K562 (cell line): ENCODE data around the gene ECD. TPM values are rescaled to one million over a fixed set of nuclear protein-coding genes. Genes with fewer than 3 reads are reported as not detected.

Experiments used
- ARID1B ChIP-seq: fragments of 450-650 bp; IDR thresholded peaks from 2 replicates; pipeline ENCODE4 v1.6.1; 2016; ENCODE audit warnings: antibody characterized with exemption, mild to moderate bottlenecking, inconsistent platforms
- MBD2 ChIP-seq: sonication (generic); IDR thresholded peaks from 2 replicates; pipeline ENCODE4 v1.6.1; 2016; ENCODE audit warnings: low read depth, borderline replicate concordance
- NCOA1 ChIP-seq: fragments of 450-650 bp; IDR thresholded peaks from 2 replicates; pipeline ENCODE4 v1.6.1; 2016; ENCODE audit warnings: low read depth
- NEUROD1 ChIP-seq: fragments of 150-350 bp; IDR thresholded peaks from 2 replicates; pipeline ENCODE4 v1.6.1; 2014; ENCODE audit warnings: borderline replicate concordance, low read length, low read depth; ENCODE audit not compliant: partially characterized antibody
- POLR2A ChIP-seq: fragments of 450-650 bp; conservative IDR thresholded peaks from 2 replicates; pipeline ENCODE4 v1.6.1; 2016
- RFX5 ChIP-seq: IDR thresholded peaks from 2 replicates; pipeline ENCODE4 v1.6.1; 2011; ENCODE audit warnings: low read depth, mild to moderate bottlenecking, improper control_type of control experiment, low read length
- RUNX1 ChIP-seq: sonication (generic); IDR thresholded peaks from 2 replicates; pipeline ENCODE4 v1.6.1; 2016; ENCODE audit warnings: antibody characterized with exemption, low read depth
- YY1 ChIP-seq, 3 experiments: IDR thresholded peaks; 2 replicates each; pipeline ENCODE4 v1.6.1; 2011; ENCODE audit warnings: low read length in 2 of 3, mild to moderate bottlenecking in 2 of 3, moderate library complexity in 2 of 3, borderline replicate concordance in 1 of 3, control low read depth in 1 of 3, low read depth in 1 of 3; ENCODE audit not compliant: insufficient read depth in 3 of 3, insufficient replicate concordance in 2 of 3, control insufficient read depth in 1 of 3, insufficient read length in 1 of 3; ENCODE audit errors: extremely low read depth in 1 of 3
- polyA plus RNA-seq, 8 experiments: library from polyadenylated mRNA; depleted of rRNA in 4 of 8; stranded (reverse) in 5 of 8; unstranded in 3 of 8; fragments of >200 nt; fragmentation: Nextera tagmentation in 2 of 8; fragmentation: Illumina TruSeq in 1 of 8; extraction: Ambion mirVana in 2 of 8; extraction: Trizol in 1 of 8; gene quantifications; 2 replicates each; pipeline versions ENCODE4 v1.2.1 to v1.2.3, GENCODE V29; 2011 to 2014; ENCODE audit warnings: inconsistent platforms in 1 of 8, missing spikeins in 1 of 8
- total RNA-seq, 7 experiments: library from RNA; depleted of rRNA in 6 of 7; stranded (reverse); fragments of >200 nt in 6 of 7; fragmentation: Illumina TruSeq in 2 of 7; extraction: Trizol in 2 of 7; gene quantifications; 2 replicates each; pipeline versions ENCODE4 v1.2.1 to v1.2.3, GENCODE V29; 2011 to 2021; ENCODE audit warnings: low replicate concordance in 1 of 7
- TF ChIP-seq, protein P1 (sequence below): sonication (generic); formaldehyde crosslinking; IDR thresholded peaks from 2 replicates; pipeline ENCODE4 v1.8.1; 2022; ENCODE audit warnings: missing genetic modification reagents
- TF ChIP-seq, protein P2 (sequence below), 2 experiments: fragments of 450-650 bp; IDR thresholded peaks; 2 replicates each; pipeline ENCODE4 v1.6.1; 2016; ENCODE audit warnings: mild to moderate bottlenecking in 2 of 2, borderline replicate concordance in 1 of 2, low read depth in 1 of 2, moderate library complexity in 1 of 2

ECD gene
- total and polyA plus RNA-seq, 9 of the 15 experiments (the other 6 are each of a cell fraction or from before 2014, with no cell fraction given) = 33.5 to 79.9 (median 53.2) TPM

DNA sequence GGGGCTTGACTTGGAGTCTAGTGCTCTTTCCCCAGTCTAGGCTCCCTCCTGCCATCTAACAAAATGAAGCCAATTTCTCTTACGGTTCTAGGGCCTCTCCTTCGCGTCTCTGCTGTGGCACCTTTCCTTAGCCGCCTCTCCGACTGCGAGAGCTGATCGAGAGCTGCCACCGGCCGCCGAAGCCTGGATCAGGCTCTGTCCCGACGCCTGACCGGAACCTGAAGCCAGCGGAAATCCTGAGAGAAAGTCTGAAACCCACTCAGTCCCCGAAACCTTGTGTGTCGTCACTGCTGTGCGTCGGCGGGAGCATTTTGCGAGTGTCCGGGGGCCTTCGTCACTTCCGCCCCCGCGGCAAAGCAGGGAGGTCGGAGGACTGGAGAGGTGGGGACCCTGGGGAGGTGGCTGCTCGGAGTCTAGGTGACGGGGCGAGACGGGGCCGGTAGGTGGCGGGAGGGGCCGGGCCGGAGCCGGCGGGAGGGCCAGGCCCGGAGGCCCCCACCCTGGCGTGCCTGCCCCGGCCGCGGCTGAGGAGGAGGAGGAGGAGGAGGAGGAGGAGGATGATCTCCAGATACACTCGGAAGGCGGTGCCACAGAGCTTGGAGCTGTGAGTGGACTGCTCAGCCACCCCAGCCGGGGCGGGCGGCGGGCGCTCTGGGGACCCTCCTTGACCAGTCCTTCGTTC is at the start of gene ECD, which contains the start of gene FAM149B1 (continued):
- TF ChIP-seq, protein P1, sequence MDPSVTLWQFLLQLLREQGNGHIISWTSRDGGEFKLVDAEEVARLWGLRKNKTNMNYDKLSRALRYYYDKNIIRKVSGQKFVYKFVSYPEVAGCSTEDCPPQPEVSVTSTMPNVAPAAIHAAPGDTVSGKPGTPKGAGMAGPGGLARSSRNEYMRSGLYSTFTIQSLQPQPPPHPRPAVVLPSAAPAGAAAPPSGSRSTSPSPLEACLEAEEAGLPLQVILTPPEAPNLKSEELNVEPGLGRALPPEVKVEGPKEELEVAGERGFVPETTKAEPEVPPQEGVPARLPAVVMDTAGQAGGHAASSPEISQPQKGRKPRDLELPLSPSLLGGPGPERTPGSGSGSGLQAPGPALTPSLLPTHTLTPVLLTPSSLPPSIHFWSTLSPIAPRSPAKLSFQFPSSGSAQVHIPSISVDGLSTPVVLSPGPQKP (CRISPR knock-in tag) = no peak
- TF ChIP-seq RFX5 (peak; percentile 74), NEUROD1 (peak; percentile 42), ARID1B (no peak), MBD2 (peak; percentile 95), POLR2A (peak; percentile 98), NCOA1 (peak; percentile 55; the same call in 1 of the 2 replicates), RUNX1 (peak; percentile 83), YY1 (IDR thresholded peaks at IDR 0.05; ENCODE audit: borderline replicate concordance in 1 of 3, control insufficient read depth in 1 of 3, extremely low read depth in 1 of 3, insufficient read depth in 3 of 3, insufficient read length in 1 of 3, insufficient replicate concordance in 2 of 3, low read depth in 1 of 3, low read length in 2 of 3) (peak in 2 of 3 experiments; percentile 36 to 43)
- TF ChIP-seq, protein P2, sequence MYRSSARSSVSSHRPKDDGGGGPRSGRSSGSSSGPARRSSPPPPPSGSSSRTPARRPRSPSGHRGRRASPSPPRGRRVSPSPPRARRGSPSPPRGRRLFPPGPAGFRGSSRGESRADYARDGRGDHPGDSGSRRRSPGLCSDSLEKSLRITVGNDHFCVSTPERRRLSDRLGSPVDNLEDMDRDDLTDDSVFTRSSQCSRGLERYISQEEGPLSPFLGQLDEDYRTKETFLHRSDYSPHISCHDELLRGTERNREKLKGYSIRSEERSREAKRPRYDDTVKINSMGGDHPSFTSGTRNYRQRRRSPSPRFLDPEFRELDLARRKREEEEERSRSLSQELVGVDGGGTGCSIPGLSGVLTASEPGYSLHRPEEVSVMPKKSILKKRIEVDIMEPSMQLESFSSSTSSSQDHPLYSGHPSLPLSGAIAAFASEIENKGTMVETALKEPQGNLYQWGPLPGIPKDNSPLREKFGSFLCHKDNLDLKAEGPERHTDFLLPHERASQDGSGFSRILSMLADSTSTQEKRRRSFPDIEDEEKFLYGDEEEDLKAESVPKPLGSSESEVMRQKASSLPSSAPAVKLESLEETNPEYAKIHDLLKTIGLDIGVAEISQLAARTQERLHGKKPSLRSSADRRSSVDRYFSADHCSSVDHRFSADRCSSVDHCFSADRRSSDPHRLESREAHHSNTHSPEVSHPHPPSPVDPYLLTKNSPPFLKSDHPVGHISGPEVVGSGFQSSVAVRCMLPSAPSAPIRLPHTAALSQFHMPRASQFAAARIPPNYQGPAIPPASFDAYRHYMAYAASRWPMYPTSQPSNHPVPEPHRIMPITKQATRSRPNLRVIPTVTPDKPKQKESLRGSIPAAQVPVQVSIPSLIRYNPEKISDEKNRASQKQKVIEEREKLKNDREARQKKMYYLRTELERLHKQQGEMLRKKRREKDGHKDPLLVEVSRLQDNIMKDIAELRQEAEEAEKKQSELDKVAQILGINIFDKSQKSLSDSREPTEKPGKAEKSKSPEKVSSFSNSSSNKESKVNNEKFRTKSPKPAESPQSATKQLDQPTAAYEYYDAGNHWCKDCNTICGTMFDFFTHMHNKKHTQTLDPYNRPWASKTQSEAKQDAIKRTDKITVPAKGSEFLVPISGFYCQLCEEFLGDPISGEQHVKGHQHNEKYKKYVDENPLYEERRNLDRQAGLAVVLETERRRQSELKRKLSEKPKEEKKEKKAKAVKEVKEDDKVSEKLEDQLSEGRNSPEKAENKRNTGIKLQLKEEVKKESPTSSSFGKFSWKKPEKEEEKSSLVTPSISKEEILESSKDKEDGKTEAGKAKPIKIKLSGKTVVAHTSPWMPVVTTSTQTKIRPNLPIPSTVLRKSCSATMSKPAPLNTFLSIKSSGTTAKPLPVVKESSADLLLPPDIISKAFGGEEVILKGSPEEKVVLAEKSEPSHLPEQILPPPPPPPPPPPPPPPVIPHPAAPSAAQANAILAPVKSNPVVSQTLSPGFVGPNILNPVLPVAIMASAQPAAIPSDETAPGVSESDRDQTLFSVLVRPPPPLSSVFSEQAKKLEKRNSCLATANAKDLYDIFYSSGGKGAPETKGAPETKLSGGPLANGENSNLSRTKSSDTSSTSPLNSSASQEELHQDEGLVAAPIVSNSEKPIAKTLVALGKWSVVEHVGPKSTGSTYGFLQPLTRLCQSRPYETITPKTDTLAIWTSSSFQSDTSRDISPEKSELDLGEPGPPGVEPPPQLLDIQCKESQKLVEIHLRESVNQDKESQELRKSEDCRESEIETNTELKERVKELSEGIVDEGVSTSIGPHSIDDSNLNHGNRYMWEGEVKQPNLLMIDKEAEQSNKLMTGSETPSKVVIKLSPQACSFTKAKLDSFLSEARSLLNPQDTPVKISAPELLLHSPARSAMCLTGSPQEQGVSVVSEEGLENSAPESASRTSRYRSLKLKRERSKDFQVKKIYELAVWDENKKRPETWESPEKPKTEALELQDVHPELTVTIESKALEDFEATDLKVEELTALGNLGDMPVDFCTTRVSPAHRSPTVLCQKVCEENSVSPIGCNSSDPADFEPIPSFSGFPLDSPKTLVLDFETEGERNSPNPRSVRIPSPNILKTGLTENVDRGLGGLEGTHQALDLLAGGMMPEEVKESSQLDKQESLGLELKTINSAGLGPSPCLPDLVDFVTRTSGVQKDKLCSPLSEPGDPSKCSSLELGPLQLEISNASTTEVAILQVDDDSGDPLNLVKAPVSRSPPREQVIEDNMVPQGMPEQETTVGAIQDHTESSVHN (IDR thresholded peaks at IDR 0.05; ENCODE audit: borderline replicate concordance in 1 of 2, low read depth in 1 of 2) = 0 out of 4 replicates have a peak, but pooled peaks of 1 of the 2 experiments have one; percentile 39
